B cell (primary cell): ENCODE results near the gene TSPAN9.

ENCODE experiments used
- CTCF ChIP-seq: fragments of 200-600 bp; IDR thresholded peaks from one replicate; pipeline ENCODE4 v1.8.0; 2022; ENCODE audit warnings: antibody characterized with exemption, mild to moderate bottlenecking
- EZH2 ChIP-seq: IDR thresholded peaks from 2 replicates; pipeline ENCODE4 v1.6.1; 2012; ENCODE audit warnings: borderline replicate concordance, low read depth, mild to moderate bottlenecking, moderate library complexity, low read length; ENCODE audit not compliant: insufficient read depth, poor library complexity, severe bottlenecking

DNA sequence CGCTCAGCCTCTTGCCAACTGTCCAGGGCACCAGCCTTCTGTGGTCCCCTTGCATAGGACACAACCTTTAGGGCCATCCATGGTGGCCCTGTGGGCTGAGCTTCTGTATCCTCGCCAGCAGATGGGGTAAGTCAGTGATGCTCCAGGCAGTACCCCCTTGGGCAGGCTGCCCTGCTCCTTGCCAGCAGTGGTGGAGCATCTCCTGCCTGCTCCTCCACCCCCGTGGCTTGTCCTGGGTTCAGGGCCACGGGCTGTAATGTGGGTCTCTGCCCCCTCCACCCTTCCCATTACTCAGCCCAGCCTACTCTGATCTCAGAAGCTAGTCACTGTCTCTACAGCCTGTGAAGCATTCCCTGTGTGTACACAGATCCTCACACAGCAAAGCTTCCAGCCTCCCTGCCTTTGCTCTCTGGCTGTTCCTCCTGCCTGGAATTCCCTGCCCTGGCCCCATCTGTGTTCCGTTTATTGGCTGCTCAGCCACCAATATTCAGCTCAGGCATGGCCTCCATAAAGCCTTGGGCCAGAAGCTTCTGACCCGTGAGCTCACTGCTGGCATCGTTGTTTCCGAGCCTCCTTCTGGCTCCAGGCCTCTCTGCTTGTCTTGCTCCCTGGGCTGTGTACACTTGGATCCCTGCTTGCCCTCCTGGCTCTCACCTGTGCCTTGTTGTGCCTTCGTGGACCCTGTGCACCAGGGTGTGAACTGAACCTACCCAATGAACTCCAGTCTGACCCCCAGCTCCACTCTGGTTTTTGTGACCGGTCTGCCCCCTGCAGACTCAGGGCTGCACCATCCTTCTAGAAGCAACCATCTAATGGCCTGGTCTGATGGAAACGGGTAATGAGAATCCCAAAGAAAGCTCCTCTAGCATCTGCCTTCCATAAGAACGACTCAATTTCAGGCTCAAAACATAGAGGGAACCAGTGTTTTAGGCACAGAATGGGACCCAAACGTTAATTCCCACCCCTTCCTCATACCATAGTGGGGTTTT, 236.8 kb downstream of the TSPAN9 start:
- TF ChIP-seq CTCF = peak; percentile 19
- no peak for TF ChIP-seq EZH2
